Body of pancreas (tissue), 4 donors: ENCODE measurements around the gene TMEM151A.

Source experiments
- POLR2A ChIP-seq, 3 donors: fragments of 450-650 bp; IDR thresholded peaks; one replicate each; pipeline ENCODE4 v1.6.1; 2016; ENCODE audit warnings: antibody characterized with exemption in 3 of 3, mild to moderate bottlenecking in 2 of 3
- TF ChIP-seq, protein P1 (sequence below), 7 experiments: fragments of 450-650 bp in 4 of 7; fragments of 200-600 bp in 3 of 7; sonication (generic) in 3 of 7; IDR thresholded peaks; one replicate each; pipeline ENCODE4 v1.5.1; 2016 to 2019; ENCODE audit warnings: antibody characterized with exemption in 7 of 7

DNA sequence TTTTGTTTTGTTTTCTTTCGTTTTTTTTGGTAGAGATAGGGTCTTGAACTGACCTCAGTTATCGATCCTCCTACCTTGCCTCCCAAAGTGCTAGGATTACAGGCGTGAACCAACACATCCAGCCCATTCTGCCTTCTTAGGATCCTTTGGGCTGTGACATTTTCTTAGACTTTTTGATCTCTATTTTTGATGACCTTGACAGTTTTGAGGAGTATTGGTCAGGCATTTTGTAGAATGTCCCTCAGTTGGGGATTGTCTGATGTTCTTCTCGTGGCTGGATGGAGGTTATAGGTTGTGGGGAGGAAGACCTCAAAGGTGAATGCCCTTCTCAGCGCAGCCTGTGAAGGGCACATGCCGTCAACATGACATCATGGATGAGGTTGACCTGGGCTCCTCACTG lies 42.8 kb upstream of the TMEM151A start:
- TF ChIP-seq, protein P1, sequence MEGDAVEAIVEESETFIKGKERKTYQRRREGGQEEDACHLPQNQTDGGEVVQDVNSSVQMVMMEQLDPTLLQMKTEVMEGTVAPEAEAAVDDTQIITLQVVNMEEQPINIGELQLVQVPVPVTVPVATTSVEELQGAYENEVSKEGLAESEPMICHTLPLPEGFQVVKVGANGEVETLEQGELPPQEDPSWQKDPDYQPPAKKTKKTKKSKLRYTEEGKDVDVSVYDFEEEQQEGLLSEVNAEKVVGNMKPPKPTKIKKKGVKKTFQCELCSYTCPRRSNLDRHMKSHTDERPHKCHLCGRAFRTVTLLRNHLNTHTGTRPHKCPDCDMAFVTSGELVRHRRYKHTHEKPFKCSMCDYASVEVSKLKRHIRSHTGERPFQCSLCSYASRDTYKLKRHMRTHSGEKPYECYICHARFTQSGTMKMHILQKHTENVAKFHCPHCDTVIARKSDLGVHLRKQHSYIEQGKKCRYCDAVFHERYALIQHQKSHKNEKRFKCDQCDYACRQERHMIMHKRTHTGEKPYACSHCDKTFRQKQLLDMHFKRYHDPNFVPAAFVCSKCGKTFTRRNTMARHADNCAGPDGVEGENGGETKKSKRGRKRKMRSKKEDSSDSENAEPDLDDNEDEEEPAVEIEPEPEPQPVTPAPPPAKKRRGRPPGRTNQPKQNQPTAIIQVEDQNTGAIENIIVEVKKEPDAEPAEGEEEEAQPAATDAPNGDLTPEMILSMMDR (IDR thresholded peaks at IDR 0.05), result no peak
- TF ChIP-seq POLR2A (IDR thresholded peaks at IDR 0.05), result no peak
